ENCODE measurements around the gene UBE2N.
"Not testable (repeated sequence)": the region's sequence is repeated elsewhere in the genome, so short reads cannot be mapped to it uniquely, and the experiment has no call there.

UBE2N gene

GRCh38 chr12:93390549-93391297, 51.0 kb downstream of the UBE2N start:
- Histone ChIP-seq H3K36me3 (ENCODE audit: low read depth) (peaks cover 36% of the 10 kb centered on the region), H3K27me3 (ENCODE audit: insufficient read depth, poor library complexity, severe bottlenecking) (no peaks in the 10 kb centered on the region), H3K4me3 (ENCODE audit: severe bottlenecking) (no peak overlapping the region), H3K27ac (ENCODE audit: poor library complexity, severe bottlenecking) (no peak overlapping the region), H3K9me3 (ENCODE audit: severe bottlenecking) (no peaks in the 10 kb centered on the region), H3K4me1 (ENCODE audit: insufficient read depth, poor library complexity, severe bottlenecking) (no peaks in the 10 kb centered on the region)
- ATAC-seq (ENCODE audit: low read depth) (no peak), DNase-seq (ENCODE audit: low spot score) (no peak)
- no peak for TF ChIP-seq CTCF (IDR thresholded peaks at IDR 0.05; ENCODE audit: poor library complexity, severe bottlenecking)

- ATAC-seq (ENCODE audit: low read depth) (no peak), DNase-seq (ENCODE audit: low spot score) (no peak)
- H3K4me3 ChIP-seq (ENCODE audit: severe bottlenecking) = no peak overlapping the region
- H3K27ac ChIP-seq (ENCODE audit: poor library complexity, severe bottlenecking) = no peak overlapping the region
- no peaks in the 10 kb centered on the region for H3K4me1 ChIP-seq (ENCODE audit: insufficient read depth, poor library complexity, severe bottlenecking)
- no peak for TF ChIP-seq CTCF (IDR thresholded peaks at IDR 0.05; ENCODE audit: poor library complexity, severe bottlenecking)
- peaks cover 33% of the 10 kb centered on the region for H3K36me3 ChIP-seq (ENCODE audit: low read depth)
- no peaks in the 10 kb centered on the region for H3K27me3 ChIP-seq (ENCODE audit: insufficient read depth, poor library complexity, severe bottlenecking)
- no peaks in the 10 kb centered on the region for H3K9me3 ChIP-seq (ENCODE audit: severe bottlenecking)
Observed at GRCh38 chr12:93390031-93390430, 51.7 kb downstream of the UBE2N start.

- Histone ChIP-seq H3K4me3 (ENCODE audit: severe bottlenecking) (no peak overlapping the region), H3K9me3 (ENCODE audit: severe bottlenecking) (no peaks in the 10 kb centered on the region), H3K27me3 (ENCODE audit: insufficient read depth, poor library complexity, severe bottlenecking) (no peaks in the 10 kb centered on the region), H3K27ac (ENCODE audit: poor library complexity, severe bottlenecking) (no peak overlapping the region), H3K4me1 (ENCODE audit: insufficient read depth, poor library complexity, severe bottlenecking) (no peaks in the 10 kb centered on the region), H3K36me3 (ENCODE audit: low read depth) (peaks cover 28% of the 10 kb centered on the region)
- no peak for TF ChIP-seq CTCF (IDR thresholded peaks at IDR 0.05; ENCODE audit: poor library complexity, severe bottlenecking)
- DNase-seq (ENCODE audit: low spot score) (no peak), ATAC-seq (ENCODE audit: low read depth) (peak; percentile 52; the same call in 1 of the 3 replicates)
Observed at GRCh38 chr12:93387780-93388179, 54.0 kb downstream of the UBE2N start.

GRCh38 chr12:93381976-93382437, 59.7 kb downstream of the UBE2N start:
- not testable (repeated sequence) for H3K4me3 ChIP-seq (ENCODE audit: severe bottlenecking); H3K4me1 ChIP-seq (ENCODE audit: insufficient read depth, poor library complexity, severe bottlenecking); H3K9me3 ChIP-seq (ENCODE audit: severe bottlenecking); H3K27me3 ChIP-seq (ENCODE audit: insufficient read depth, poor library complexity, severe bottlenecking); DNase-seq (ENCODE audit: low spot score); ATAC-seq (ENCODE audit: low read depth); H3K27ac ChIP-seq (ENCODE audit: poor library complexity, severe bottlenecking)
- H3K36me3 ChIP-seq (ENCODE audit: low read depth) = peaks cover 19% of the 10 kb centered on the region

- no peak for ATAC-seq (ENCODE audit: low read depth)
- peak overlapping the region; percentile 74 for H3K27ac ChIP-seq (ENCODE audit: poor library complexity, severe bottlenecking)
- H3K9me3 ChIP-seq (ENCODE audit: severe bottlenecking) = no peaks in the 10 kb centered on the region
- peaks cover 10% of the 10 kb centered on the region for H3K4me1 ChIP-seq (ENCODE audit: insufficient read depth, poor library complexity, severe bottlenecking)
- peaks cover 12% of the 10 kb centered on the region; the same call in 1 of the 2 replicates for H3K36me3 ChIP-seq (ENCODE audit: low read depth)
- DNase-seq (ENCODE audit: low spot score) = no peak
- no peaks in the 10 kb centered on the region for H3K27me3 ChIP-seq (ENCODE audit: insufficient read depth, poor library complexity, severe bottlenecking)
- no peak overlapping the region for H3K4me3 ChIP-seq (ENCODE audit: severe bottlenecking)
- no peak for TF ChIP-seq CTCF (IDR thresholded peaks at IDR 0.05; ENCODE audit: poor library complexity, severe bottlenecking)
Observed at GRCh38 chr12:93381161-93381975, 60.4 kb downstream of the UBE2N start.

Data from RWPE2 (cell line).